DND-41 (cell line): ENCODE data around the gene LYPD3.

Source experiments
- CTCF ChIP-seq: IDR thresholded peaks from 2 replicates; pipeline ENCODE4 v1.5.1; 2012; ENCODE audit warnings: borderline replicate concordance, low read length, moderate library complexity, mild to moderate bottlenecking; ENCODE audit not compliant: poor library complexity, severe bottlenecking; ENCODE audit errors: extremely low read depth
- EZH2 ChIP-seq: IDR thresholded peaks from 3 replicates; pipeline ENCODE4 v1.6.1; 2012; ENCODE audit warnings: borderline replicate concordance, low read depth, mild to moderate bottlenecking, moderate library complexity, low read length, inconsistent platforms; ENCODE audit not compliant: severe bottlenecking

GRCh38 chr19:43511324-43511723 lies 45.9 kb upstream of the LYPD3 start:
- TF ChIP-seq CTCF = no peak
- no peak for TF ChIP-seq EZH2
